A204.1 (cell line): ENCODE results near the gene PPP1R37.

Source experiments
- FAIRE-seq: peaks from 2 replicates; lab custom pipeline; 2012; peaks lifted over from hg19 to GRCh38; lab: Jason Lieb, UNC

PPP1R37 gene

GRCh38 chr19:45138303-45138751 is 45.3 kb downstream of the PPP1R37 start:
- no peak for FAIRE-seq

- no peak for FAIRE-seq
These were observed 46.5 kb downstream of the PPP1R37 start for GRCh38 chr19:45139286-45140143.

GRCh38 chr19:45140144-45140503 is 47.1 kb downstream of the PPP1R37 start:
- no peak for FAIRE-seq

- no peak for FAIRE-seq
These were observed 47.6 kb downstream of the PPP1R37 start for GRCh38 chr19:45140533-45140932.

GRCh38 chr19:45141203-45141900 is 48.4 kb downstream of the PPP1R37 start:
- FAIRE-seq, result no peak

- no peak for FAIRE-seq
These were observed 49.2 kb downstream of the PPP1R37 start for GRCh38 chr19:45142016-45142725.

- no peak for FAIRE-seq
These were observed 49.7 kb downstream of the PPP1R37 start for GRCh38 chr19:45142726-45143110.

- FAIRE-seq, result no peak
These were observed 51.7 kb downstream of the PPP1R37 start for GRCh38 chr19:45144431-45145269.

GRCh38 chr19:45145270-45146189 is 52.6 kb downstream of the PPP1R37 start:
- no peak for FAIRE-seq

GRCh38 chr19:45146251-45146650 is 53.3 kb downstream of the PPP1R37 start:
- no peak for FAIRE-seq

GRCh38 chr19:45146741-45147205 is 53.8 kb downstream of the PPP1R37 start:
- FAIRE-seq, result no peak

- FAIRE-seq, result no peak
These were observed 55.1 kb downstream of the PPP1R37 start for GRCh38 chr19:45147835-45148676.

GRCh38 chr19:45149129-45149528 is 56.1 kb downstream of the PPP1R37 start:
- no peak for FAIRE-seq

GRCh38 chr19:45150180-45150579 is 57.2 kb downstream of the PPP1R37 start:
- no peak for FAIRE-seq

- no peak for FAIRE-seq
These were observed 57.8 kb downstream of the PPP1R37 start for GRCh38 chr19:45150751-45151281.

- no peak for FAIRE-seq
These were observed 58.3 kb downstream of the PPP1R37 start for GRCh38 chr19:45151320-45151719.

GRCh38 chr19:45151821-45152503 is 59.0 kb downstream of the PPP1R37 start:
- no peak for FAIRE-seq

GRCh38 chr19:45152504-45153338 is 59.7 kb downstream of the PPP1R37 start:
- no peak for FAIRE-seq
